K562 (cell line): ENCODE data around the gene CCDC71L.
A peak's percentile ranks its signal among the peaks of the same experiment; 100 is the strongest.

Experiments
- CHD1 ChIP-seq: fragments of 200-600 bp; sonication (generic); IDR thresholded peaks from one replicate; pipeline ENCODE4 v1.6.1; 2012; ENCODE audit warnings: mild to moderate bottlenecking, moderate library complexity, low read length, inconsistent platforms
- ETS1 ChIP-seq: conservative IDR thresholded peaks from 2 replicates; pipeline ENCODE4 v1.6.1; 2011; ENCODE audit warnings: low read depth, mild to moderate bottlenecking, low read length; ENCODE audit not compliant: control insufficient read depth
- FOS ChIP-seq: IDR thresholded peaks from 3 replicates; pipeline ENCODE4 v1.6.1; 2011; ENCODE audit not compliant: insufficient read length; ENCODE audit errors: extremely low read depth
- MTA3 ChIP-seq: fragments of 450-650 bp; formaldehyde crosslinking; IDR thresholded peaks from 2 replicates; pipeline ENCODE4 v1.6.1; 2017; ENCODE audit warnings: mild to moderate bottlenecking, borderline replicate concordance
- NR4A1 ChIP-seq, 2 experiments: fragments of 250-450 bp in 1 of 2; fragments of 450-650 bp in 1 of 2; sonication (Bioruptor Pico) in 1 of 2; IDR thresholded peaks; 2 replicates each; pipeline versions ENCODE4 v1.4.0 to v1.6.1; 2016 to 2020; ENCODE audit warnings: mild to moderate bottlenecking in 2 of 2, missing compliant biosample characterization in 1 of 2, missing genetic modification characterization in 1 of 2, moderate library complexity in 1 of 2
- NRF1 ChIP-seq, 2 experiments: fragments of 450-650 bp; IDR thresholded peaks in 1 of 2; conservative IDR thresholded peaks in 1 of 2; 2 replicates each; pipeline ENCODE4 v1.6.1; 2014; ENCODE audit warnings: mild to moderate bottlenecking in 2 of 2
- POLR2A ChIP-seq: fragments of 450-650 bp; conservative IDR thresholded peaks from 2 replicates; pipeline ENCODE4 v1.6.1; 2016
- SIN3A ChIP-seq, 2 experiments: fragments of 150-350 bp in 1 of 2; IDR thresholded peaks; 2 replicates each; pipeline ENCODE4 v1.6.1; 2011 to 2016; ENCODE audit warnings: borderline replicate concordance in 2 of 2, low read depth in 2 of 2, low read length in 2 of 2, mild to moderate bottlenecking in 2 of 2, moderate library complexity in 2 of 2; ENCODE audit not compliant: control insufficient read depth in 1 of 2
- SP1 ChIP-seq: sonication (generic); formaldehyde crosslinking; IDR thresholded peaks from 2 replicates; pipeline ENCODE4 v1.8.1; 2022; ENCODE audit warnings: mild to moderate bottlenecking, missing genetic modification reagents
- TAF1 ChIP-seq: IDR thresholded peaks from 2 replicates; pipeline ENCODE4 v1.6.1; 2011; ENCODE audit warnings: mild to moderate bottlenecking, low read length, moderate library complexity; ENCODE audit not compliant: insufficient read depth, control insufficient read depth, severe bottlenecking; ENCODE audit errors: extremely low read depth
- TARDBP ChIP-seq: fragments of 450-650 bp; IDR thresholded peaks from 2 replicates; pipeline ENCODE4 v1.6.1; 2016
- THRB ChIP-seq: fragments of 450-650 bp; formaldehyde crosslinking; conservative IDR thresholded peaks from 2 replicates; pipeline ENCODE4 v1.4.0; 2022; ENCODE audit warnings: mild to moderate bottlenecking, missing genetic modification characterization

- TF ChIP-seq THRB (peak; percentile 91), TARDBP (peak; percentile 59; the same call in 1 of the 2 replicates), CHD1 (no peak), TAF1 (peak; percentile 81), NR4A1 (CRISPR knock-in tag; IDR thresholded peaks at IDR 0.05) (0 out of 2 replicates have a peak, but pooled peaks have one; percentile 68), NR4A1 (tag; IDR thresholded peaks at IDR 0.05) (peak; percentile 67; the same call in 1 of the 2 replicates), SP1 (CRISPR knock-in tag) (peak; percentile 87), POLR2A (peak; percentile 87), MTA3 (peak; percentile 88; the same call in 1 of the 2 replicates), NRF1 (conservative IDR thresholded peaks at IDR 0.05 in 1 of 2, IDR thresholded peaks at IDR 0.05 in 1 of 2) (peak; percentile 59 to 61), SIN3A (IDR thresholded peaks at IDR 0.05; ENCODE audit: borderline replicate concordance in 2 of 2, control insufficient read depth in 1 of 2, low read depth in 2 of 2, low read length in 2 of 2) (peak in 1 of 2 experiments; percentile 52; a peak in 1 of 4 replicates), FOS (peak; percentile 35), ETS1 (no peak)
Measured at GRCh38 chr7:106660862-106661720, at the start of gene CCDC71L.
